CD14-positive monocyte (primary cell): ENCODE results near the gene ZNF622. TPM values are rescaled to one million over a fixed set of nuclear protein-coding genes. Genes with fewer than 3 reads are reported as not detected.

Source experiments
- DNase-seq, 3 donors: peaks; one replicate each; pipeline ENCODE4 v3.0.0-alpha.2; 2011 to 2022
- H2AFZ ChIP-seq: 2 replicates; pipeline ENCODE4 v1.6.0; 2012; ENCODE audit warnings: mild to moderate bottlenecking, low read depth, low read length, inconsistent platforms; ENCODE audit not compliant: insufficient read depth, poor library complexity, severe bottlenecking
- H3K27ac ChIP-seq, 2 donors: 1 replicate in 1 of 2; 2 replicates in 1 of 2; pipeline ENCODE4 v1.5.1; 2012 to 2013; ENCODE audit warnings: low read length in 2 of 2, control low read depth in 1 of 2, inconsistent platforms in 1 of 2, low read depth in 1 of 2, mild to moderate bottlenecking in 1 of 2
- H3K27me3 ChIP-seq, 2 donors: one replicate each; pipeline versions ENCODE4 v1.6.0 to v1.6.1; 2011 to 2013; ENCODE audit warnings: low read length in 2 of 2; ENCODE audit not compliant: control insufficient read depth in 2 of 2, insufficient read depth in 2 of 2
- H3K36me3 ChIP-seq, 2 donors: replicated peaks in 1 of 2; 1 replicate in 1 of 2; 2 replicates in 1 of 2; pipeline versions ENCODE4 v1.5.1 to v1.6.1; 2012 to 2013; ENCODE audit warnings: low read length in 2 of 2, control low read depth in 1 of 2, inconsistent platforms in 1 of 2, mild to moderate bottlenecking in 1 of 2; ENCODE audit not compliant: insufficient read depth in 2 of 2, control insufficient read depth in 1 of 2
- H3K4me1 ChIP-seq, 2 donors: 1 replicate in 1 of 2; 2 replicates in 1 of 2; pipeline versions ENCODE4 v1.5.1 to v1.6.1; 2012 to 2013; ENCODE audit warnings: low read length in 2 of 2, control low read depth in 1 of 2, inconsistent platforms in 1 of 2, mild to moderate bottlenecking in 1 of 2, moderate library complexity in 1 of 2; ENCODE audit not compliant: insufficient read depth in 2 of 2, control insufficient read depth in 1 of 2
- H3K4me2 ChIP-seq: replicated peaks from 2 replicates; pipeline ENCODE3; 2012; ENCODE audit warnings: low read length, moderate library complexity, mild to moderate bottlenecking; ENCODE audit not compliant: poor library complexity, severe bottlenecking; ENCODE audit errors: extremely low read depth
- H3K4me3 ChIP-seq, 3 experiments: fragments of 200-600 bp in 1 of 3; sonication (generic) in 1 of 3; replicated peaks in 1 of 3; 1 replicate in 2 of 3; 2 replicates in 1 of 3; pipeline ENCODE4 v1.5.1; 2011 to 2013; ENCODE audit warnings: low read length in 3 of 3, mild to moderate bottlenecking in 3 of 3, control low read depth in 2 of 3, low read depth in 2 of 3, inconsistent platforms in 1 of 3, moderate library complexity in 1 of 3
- H3K79me2 ChIP-seq: 2 replicates; pipeline ENCODE4 v1.6.0; 2012; ENCODE audit warnings: mild to moderate bottlenecking, control low read depth, inconsistent platforms, low read length, moderate library complexity; ENCODE audit not compliant: insufficient read depth
- H3K9ac ChIP-seq: 2 replicates; pipeline ENCODE4 v1.6.0; 2017; ENCODE audit warnings: low read length, mild to moderate bottlenecking; ENCODE audit not compliant: insufficient read depth, poor library complexity, severe bottlenecking
- H3K9me3 ChIP-seq, 2 donors: replicated peaks in 1 of 2; 1 replicate in 1 of 2; 2 replicates in 1 of 2; pipeline versions ENCODE4 v1.5.1 to v1.6.1; 2012 to 2013; ENCODE audit warnings: low read length in 2 of 2, control low read depth in 1 of 2; ENCODE audit not compliant: control insufficient read depth in 1 of 2, insufficient read depth in 1 of 2
- H4K20me1 ChIP-seq: 2 replicates; pipeline ENCODE4 v1.6.0; 2012; ENCODE audit warnings: mild to moderate bottlenecking, low read length, control low read depth, moderate library complexity; ENCODE audit not compliant: insufficient read depth
- H3K27ac Mint-ChIP-seq, 7 donors: one replicate each; pipeline ENCODE4 v1.8.0; 2020; ENCODE audit warnings: mild to moderate bottlenecking in 7 of 7, mixed read lengths in 7 of 7, moderate library complexity in 6 of 7, inconsistent platforms in 2 of 7
- H3K27me3 Mint-ChIP-seq, 3 donors: one replicate each; pipeline ENCODE4 v1.8.0; 2021 to 2022; ENCODE audit warnings: low read depth in 3 of 3, mild to moderate bottlenecking in 3 of 3, mixed read lengths in 3 of 3, moderate library complexity in 3 of 3, inconsistent platforms in 1 of 3
- H3K36me3 Mint-ChIP-seq, 2 donors: one replicate each; pipeline ENCODE4 v1.8.0; 2020; ENCODE audit warnings: mixed read lengths in 2 of 2, inconsistent platforms in 1 of 2, mild to moderate bottlenecking in 1 of 2
- H3K4me1 Mint-ChIP-seq: one replicate; pipeline ENCODE4 v1.8.0; 2020; ENCODE audit warnings: mild to moderate bottlenecking, mixed read lengths
- H3K4me3 Mint-ChIP-seq, 2 donors: one replicate each; pipeline ENCODE4 v1.8.0; 2020; ENCODE audit warnings: mild to moderate bottlenecking in 2 of 2, mixed read lengths in 2 of 2, moderate library complexity in 1 of 2
- H3K9me3 Mint-ChIP-seq, 7 donors: one replicate each; pipeline ENCODE4 v1.8.0; 2020 to 2022; ENCODE audit warnings: mixed read lengths in 7 of 7, mild to moderate bottlenecking in 6 of 7, moderate library complexity in 6 of 7, inconsistent platforms in 2 of 7
- WGBS: methylation state at CpG from one replicate; pipeline ENCODE4 v1.1.5; 2013; ENCODE audit warnings: missing lambda C conversion rate; ENCODE audit not compliant: insufficient coverage; 5-methylcytosine and 5-hydroxymethylcytosine counted together
- intact Hi-C, 2 donors: fragments of 100-400 bp; cut with micrococcal nuclease; formaldehyde crosslinking; loops; one replicate each; pipeline versions ENCODE4 v1.15.0 to v1.15.1; 2023
- polyA plus RNA-seq, 3 donors: library from polyadenylated mRNA; depleted of rRNA in 1 of 3; unstranded in 2 of 3; stranded (reverse) in 1 of 3; fragments of 300-500 nt in 2 of 3; fragments of >200 nt in 1 of 3; fragmentation: Illumina TruSeq in 2 of 3; gene quantifications; 1 replicate in 2 of 3; 2 replicates in 1 of 3; pipeline ENCODE4 v1.2.3, GENCODE V29; 2012 to 2021
- TF ChIP-seq, protein P1 (sequence below): fragments of 200-600 bp; IDR thresholded peaks from one replicate; pipeline ENCODE4 v1.8.0; 2022; ENCODE audit warnings: antibody characterized with exemption, mild to moderate bottlenecking

ZNF622 gene
- polyA plus RNA-seq, 3 donors: 6.1 to 30.1 (median 25.8) TPM

DNA sequence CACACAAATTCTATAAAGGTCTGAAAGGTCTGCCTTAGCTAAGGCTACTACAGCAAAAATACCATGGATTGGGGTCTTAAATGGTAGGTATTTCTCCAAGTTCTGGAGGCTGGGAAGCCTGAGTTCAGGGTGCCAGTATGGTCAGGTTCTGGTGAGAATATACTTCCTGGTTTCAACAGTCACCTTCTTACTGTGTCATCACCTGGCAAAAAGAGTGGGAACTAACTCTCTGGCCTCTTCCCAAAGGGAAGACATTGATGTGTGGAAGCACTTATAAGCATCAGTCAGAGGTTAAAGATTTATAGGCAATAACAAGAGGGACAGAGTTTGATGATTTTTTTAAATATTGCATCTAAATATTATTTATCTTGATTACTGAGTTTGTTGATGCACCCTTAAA, 53.0 kb downstream of the ZNF622 start:
- TF ChIP-seq, protein P1, sequence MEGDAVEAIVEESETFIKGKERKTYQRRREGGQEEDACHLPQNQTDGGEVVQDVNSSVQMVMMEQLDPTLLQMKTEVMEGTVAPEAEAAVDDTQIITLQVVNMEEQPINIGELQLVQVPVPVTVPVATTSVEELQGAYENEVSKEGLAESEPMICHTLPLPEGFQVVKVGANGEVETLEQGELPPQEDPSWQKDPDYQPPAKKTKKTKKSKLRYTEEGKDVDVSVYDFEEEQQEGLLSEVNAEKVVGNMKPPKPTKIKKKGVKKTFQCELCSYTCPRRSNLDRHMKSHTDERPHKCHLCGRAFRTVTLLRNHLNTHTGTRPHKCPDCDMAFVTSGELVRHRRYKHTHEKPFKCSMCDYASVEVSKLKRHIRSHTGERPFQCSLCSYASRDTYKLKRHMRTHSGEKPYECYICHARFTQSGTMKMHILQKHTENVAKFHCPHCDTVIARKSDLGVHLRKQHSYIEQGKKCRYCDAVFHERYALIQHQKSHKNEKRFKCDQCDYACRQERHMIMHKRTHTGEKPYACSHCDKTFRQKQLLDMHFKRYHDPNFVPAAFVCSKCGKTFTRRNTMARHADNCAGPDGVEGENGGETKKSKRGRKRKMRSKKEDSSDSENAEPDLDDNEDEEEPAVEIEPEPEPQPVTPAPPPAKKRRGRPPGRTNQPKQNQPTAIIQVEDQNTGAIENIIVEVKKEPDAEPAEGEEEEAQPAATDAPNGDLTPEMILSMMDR: no peak
- intact Hi-C loops: no loop called here
- H4K20me1 ChIP-seq: no peaks in the 10 kb centered on the region
- no peaks in the 10 kb centered on the region for H3K9me3 ChIP-seq
- no peaks in the 10 kb centered on the region for H3K36me3 ChIP-seq
- peaks cover 0 to 4% (median 0%) of the 10 kb centered on the region in 3 donors for H3K27me3 Mint-ChIP-seq
- no peaks in the 10 kb centered on the region for H3K79me2 ChIP-seq
- H3K4me3 Mint-ChIP-seq: no peak overlapping the region
- H3K36me3 Mint-ChIP-seq: no peaks in the 10 kb centered on the region
- H3K9me3 Mint-ChIP-seq: peaks cover 0 to 5% (median 0%) of the 10 kb centered on the region in 7 donors
- no peak overlapping the region for H3K27ac Mint-ChIP-seq
- H3K4me1 ChIP-seq: no peaks in the 10 kb centered on the region
- H3K4me1 Mint-ChIP-seq: no peaks in the 10 kb centered on the region
- no peak overlapping the region for H3K9ac ChIP-seq
- no peak for DNase-seq
- H3K27ac ChIP-seq: no peak overlapping the region
- no peak overlapping the region for H2AFZ ChIP-seq
- H3K4me2 ChIP-seq: no peak overlapping the region
- H3K27me3 ChIP-seq: no peaks in the 10 kb centered on the region
- H3K4me3 ChIP-seq: no peak overlapping the region

DNA sequence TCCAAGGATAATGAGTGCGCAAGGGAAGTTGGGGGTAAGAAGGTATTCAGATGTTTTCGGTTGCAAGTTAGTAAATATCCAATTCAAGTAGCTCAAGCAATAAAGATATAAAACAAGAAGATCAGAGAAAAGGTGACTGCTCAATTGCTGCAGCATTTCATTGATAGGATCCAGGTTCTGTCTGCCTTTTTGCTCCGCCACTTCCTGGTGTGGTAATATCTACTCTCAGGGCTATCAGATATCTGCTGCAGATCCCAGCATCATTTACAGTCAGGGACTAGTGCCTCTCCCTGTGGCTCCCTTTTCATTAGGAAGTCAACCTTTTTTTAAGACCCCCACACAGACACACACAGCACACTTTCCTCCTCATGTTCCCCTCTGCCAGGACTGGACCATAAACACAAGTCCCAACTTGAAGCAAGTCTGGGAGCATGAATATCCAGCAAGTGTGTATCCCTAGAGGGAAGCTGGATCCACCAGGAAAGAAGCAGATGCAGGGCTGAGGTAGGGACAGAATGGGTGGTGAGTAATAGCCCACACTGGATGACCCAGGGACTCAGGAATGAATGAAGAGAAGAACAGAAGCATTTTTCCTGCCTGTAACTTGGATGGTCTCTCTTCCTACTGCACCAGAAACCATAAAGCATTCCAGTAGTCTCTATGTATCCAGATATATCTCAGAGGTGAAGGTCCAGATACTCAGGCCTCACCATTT, 53.7 kb downstream of the ZNF622 start:
- Histone ChIP-seq H3K9me3 (no peaks in the 10 kb centered on the region), H4K20me1 (no peaks in the 10 kb centered on the region), H3K4me1 (no peaks in the 10 kb centered on the region), H3K9ac (no peak overlapping the region), H3K4me3 (no peak overlapping the region), H3K27ac (no peak overlapping the region), H3K27me3 (no peaks in the 10 kb centered on the region), H2AFZ (no peak overlapping the region), H3K79me2 (no peaks in the 10 kb centered on the region), H3K36me3 (no peaks in the 10 kb centered on the region), H3K4me2 (no peak overlapping the region)
- intact Hi-C loops: no loop called here
- no peak for DNase-seq
- TF ChIP-seq, protein P1: no peak
- H3K9me3 Mint-ChIP-seq: peaks cover 0 to 6% (median 2%) of the 10 kb centered on the region in 7 donors
- H3K36me3 Mint-ChIP-seq: no peaks in the 10 kb centered on the region
- H3K27ac Mint-ChIP-seq: no peak overlapping the region
- no peaks in the 10 kb centered on the region for H3K4me1 Mint-ChIP-seq
- 50% methylated on average over 1 of the region's 3 CpGs for WGBS
- H3K4me3 Mint-ChIP-seq: no peak overlapping the region
- H3K27me3 Mint-ChIP-seq: peaks cover 0 to 4% (median 0%) of the 10 kb centered on the region in 3 donors
